COLO829 (cell line): ENCODE measurements around the gene HOXC6.

ENCODE experiments used
- DNase-seq: peaks from one replicate; pipeline ENCODE4 v3.0.0; 2012; ENCODE audit warnings: low spot score

The HOXC6 gene

DNA sequence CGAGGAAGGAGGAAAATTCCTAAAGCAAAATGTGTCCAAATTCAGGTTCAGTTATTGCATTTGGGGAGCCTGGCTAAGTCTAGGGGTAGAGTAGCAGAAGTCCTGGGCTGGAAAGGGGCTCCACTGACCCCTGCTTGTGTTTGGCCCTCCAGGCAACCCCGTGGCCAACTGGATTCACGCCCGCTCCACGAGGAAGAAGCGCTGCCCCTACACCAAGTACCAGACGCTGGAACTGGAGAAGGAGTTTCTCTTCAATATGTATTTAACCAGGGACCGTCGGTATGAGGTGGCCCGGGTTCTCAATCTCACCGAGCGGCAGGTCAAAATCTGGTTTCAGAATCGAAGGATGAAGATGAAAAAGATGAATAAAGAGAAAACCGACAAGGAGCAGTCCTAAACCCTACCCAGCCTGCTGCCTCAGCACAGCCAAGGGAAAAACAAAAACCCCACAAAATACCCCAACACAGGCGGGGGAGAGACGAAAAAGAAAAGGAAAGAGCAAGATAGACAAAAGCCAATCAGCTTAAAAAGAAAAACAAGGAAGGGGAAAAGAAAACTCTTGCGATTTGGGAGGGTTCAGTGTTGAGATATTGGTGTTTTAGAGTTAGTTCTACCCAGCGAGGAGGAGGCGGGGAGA lies 25.8 kb upstream of the HOXC6 start:
- no peak for DNase-seq

DNA sequence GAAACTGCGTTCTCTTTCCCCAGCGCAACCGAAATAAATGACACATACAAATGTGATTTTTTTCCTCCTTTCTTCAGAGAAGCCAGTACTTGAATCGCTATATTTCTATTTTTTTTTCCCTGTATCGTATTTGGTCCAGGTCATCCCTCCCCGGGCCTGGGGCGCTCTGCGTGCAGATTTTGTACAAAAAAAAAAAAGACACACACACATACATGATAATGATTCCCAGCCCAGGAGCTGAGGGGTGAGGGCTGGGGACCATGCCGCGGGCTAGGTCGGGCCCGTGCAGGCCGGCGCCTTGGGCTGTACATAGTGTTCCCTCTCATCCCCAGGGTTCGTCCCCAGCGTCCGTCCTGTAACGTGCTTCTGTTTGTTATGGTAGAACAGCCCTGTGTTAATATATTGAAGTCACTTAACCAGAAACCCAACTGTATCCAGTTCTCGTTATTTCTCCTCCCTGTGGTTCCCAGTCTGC lies 25.3 kb upstream of the HOXC6 start:
- no peak for DNase-seq

DNA sequence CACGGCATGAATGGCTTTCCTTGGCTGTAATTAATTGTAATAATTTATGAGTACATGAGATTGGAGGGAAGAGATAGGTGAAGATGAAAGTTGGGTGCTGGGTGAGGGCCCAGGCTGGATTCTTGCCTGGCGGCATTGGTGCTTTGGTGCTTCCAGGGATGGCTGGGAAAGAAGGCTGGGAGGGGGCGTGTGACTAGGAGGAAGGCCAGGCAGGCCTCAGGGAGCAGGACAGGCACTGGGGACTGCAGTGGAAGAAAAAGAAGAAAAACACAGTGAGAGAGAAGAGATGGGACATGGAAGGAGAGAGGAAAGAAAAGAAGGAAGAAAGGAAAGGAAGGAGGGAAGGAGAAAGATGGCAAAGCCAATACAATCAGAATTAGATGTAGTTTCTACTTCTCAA lies 24.6 kb upstream of the HOXC6 start:
- no peak for DNase-seq

DNA sequence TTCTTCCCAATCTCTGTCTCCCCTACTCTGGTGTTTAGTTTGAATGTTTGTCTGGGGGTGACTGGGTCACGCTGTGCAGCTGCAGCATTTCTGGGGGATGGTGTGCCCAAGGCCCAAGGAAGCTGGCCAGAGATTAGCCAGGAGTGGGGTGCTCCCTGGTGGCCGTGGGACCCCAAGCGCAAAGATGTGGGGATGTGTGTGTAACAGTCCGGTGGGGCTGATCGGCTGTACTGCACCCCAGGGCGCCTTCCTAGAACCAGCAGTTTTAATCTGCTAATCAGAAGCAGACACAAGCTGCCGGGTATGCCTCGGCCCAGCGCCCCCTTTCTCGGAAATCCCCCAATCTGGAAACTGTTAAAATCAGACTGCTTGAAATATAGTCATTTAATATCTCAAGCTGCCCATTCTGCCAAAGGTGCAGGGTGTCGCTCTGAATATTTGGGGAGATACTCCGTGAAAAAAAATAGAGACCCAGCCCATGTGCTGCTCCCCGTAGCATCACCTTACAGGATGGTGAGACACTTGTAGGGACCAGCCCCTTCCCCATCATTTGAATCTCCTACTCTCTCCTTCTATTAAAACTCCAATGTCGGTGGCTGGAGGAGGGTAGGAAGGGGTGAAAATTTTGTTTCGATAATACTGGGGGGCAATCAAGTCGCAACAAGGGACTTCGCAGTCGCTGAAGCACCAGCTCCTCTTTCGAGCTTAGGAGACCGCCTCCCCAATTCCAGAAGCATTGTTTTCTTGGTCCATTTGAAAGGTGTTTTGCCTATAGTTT lies 24.0 kb upstream of the HOXC6 start:
- DNase-seq, result no peak

DNA sequence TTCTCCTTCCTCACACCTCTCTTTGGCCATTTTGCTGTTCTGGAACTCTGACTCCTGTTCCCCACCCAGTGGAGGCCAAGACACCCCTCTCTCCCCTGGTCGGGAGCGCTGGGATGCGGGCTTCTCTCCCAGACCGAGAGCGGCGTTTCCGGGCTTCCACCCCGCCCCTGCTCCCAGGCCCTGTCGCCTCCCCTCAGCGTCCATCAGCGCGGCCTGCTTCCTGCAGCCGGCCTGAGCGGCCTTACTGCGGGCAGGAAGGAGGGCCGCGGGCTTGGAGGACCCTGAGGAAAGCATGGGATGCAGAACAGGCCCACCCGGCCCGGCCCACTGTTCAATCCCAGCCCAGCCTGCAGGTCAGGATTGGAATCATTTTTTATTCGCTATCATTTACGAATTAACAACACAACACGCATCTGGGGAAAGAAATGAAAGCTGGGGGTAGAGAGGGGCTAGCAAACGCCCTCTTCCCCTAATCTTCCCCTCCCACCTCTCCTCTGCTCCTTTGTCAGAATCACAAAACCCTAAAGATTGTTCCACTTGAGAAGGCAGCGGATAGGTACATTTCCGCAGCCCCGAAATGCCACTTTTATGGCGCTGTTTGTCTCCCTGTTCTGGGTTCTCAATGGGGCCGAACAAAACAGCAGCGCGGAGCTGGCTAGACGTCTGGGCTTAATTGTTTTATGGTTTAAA lies 23.3 kb upstream of the HOXC6 start:
- DNase-seq, result no peak

DNA sequence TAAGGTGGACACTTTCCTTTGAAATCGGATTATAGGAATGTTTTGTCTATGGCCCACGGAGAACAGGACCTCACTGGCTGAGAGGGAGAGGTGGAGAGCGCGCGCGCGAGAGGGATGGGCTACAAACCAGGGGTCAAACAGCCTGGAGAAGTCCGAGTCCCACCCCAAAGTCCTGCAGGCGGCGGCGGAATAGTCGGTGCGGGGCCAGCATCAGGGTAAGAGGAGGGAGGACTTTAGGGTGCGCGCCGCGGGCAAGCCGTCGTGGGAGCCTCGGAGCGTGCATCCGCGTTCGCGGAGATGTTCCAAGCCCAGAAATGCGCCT lies 22.7 kb upstream of the HOXC6 start:
- no peak for DNase-seq

DNA sequence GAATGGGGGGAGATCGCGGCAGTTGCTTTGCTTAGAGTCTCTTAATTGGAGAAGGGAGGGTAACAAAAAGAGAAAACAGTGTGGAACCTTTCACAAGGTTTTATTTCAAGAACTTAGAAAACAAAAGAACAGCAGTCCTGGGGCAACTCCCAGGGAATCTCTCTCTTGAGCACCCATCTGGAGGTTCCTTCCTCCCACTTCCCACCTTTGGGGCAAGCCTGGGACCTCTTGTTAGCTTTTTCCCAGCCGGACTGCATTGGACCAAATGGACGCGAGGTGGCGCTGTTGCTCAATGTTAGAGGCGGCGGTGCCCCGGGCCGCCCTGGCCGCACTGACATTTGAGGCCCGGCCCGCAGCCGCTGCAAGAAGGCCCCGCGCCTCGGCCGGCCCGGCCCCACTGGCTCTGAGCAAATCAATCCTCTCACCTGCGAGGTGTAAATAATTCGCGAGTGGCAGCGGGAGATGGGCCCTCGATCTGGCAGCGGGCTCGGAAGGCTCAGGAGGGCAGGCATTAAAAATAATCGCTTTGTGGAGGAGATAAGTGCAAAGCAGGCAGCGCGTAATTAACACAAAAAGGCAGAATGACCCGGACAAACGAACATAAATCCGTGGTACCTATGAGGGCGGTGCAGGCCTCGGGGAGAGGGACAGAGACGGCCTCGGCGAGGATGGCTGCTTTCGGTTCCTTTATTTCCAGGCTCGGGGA lies 22.2 kb upstream of the HOXC6 start:
- DNase-seq, result peak; percentile 67

DNA sequence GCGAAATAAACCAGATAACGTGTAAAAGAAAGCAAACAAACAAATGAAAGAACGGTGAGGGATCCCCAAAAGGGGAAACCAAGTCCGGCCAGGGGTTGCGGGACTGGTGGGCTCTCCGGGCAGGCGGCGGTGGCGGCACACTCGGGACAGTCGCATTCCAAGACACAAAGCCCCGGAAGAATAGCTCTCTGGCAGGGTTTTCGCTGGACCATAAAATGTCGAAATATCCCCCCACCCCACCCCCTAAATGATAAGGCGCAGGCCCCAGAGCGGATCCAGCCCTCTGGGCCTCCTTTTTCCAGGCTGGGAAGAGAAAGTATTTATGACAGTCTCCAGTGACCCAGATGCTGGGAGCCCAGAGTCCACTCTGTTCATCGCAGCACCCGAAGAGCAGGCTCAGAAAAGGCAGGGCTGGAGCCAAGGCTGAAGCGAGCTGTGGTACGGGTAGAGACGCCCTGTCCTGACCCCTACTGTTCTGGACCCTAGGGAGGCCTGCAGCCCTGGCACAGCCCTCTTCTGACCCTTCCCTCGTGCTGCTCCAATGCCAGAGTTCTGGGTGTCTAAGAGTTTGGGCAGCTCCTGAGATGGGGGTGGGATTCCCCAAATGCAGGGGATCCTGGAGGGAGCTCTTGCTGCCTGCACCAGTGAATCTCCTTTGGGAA lies 21.6 kb upstream of the HOXC6 start:
- DNase-seq, result no peak

DNA sequence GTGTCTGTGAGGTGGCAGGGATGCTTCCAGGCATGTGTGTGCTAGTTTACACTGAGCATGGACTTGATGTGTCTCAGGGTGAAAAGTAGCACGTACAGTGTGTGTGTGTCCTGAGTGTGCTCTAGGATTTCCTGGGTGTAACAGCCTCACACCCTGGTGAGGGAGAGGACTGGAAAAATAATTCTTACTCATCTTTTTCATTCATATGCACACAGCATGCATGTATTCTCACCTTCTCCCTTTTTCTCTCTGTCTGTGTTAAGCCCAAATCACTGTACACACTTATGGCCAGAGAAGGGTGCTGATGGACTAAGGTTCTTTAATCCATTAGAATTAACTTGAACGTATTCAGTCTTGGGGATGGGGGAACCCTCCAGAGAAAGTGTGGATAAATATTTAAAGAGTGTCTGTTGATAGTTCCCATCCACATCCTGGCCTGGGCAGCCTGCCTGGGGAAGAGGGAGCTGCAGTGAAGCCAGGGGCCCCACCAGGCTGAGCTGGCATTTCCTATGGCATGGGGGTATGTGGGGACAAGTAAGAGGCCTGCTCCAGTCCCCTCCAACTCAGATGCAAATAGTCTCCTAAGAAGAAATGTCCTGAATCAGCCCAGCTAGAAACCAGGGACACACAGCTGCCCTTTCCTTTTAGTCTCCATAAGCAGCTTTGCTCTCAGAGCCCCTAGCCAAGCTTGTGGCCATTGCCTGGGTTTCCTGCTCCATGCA lies 20.5 kb upstream of the HOXC6 start:
- DNase-seq, result no peak

DNA sequence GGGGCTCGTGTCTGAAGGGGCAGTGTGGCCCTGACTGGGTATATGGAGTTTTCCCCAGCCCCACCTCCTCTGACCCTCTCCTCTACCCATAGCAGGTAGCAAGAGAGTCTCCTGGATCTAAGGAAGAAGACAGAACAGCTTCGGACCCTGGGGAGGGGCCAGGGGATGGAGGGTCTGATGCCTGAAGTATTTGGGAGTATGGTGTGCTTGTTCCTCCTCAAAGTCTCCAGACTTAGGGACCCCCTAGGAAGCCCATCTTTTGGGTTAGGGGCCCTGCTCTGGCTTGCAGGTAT lies 20.0 kb upstream of the HOXC6 start:
- DNase-seq, result no peak

DNA sequence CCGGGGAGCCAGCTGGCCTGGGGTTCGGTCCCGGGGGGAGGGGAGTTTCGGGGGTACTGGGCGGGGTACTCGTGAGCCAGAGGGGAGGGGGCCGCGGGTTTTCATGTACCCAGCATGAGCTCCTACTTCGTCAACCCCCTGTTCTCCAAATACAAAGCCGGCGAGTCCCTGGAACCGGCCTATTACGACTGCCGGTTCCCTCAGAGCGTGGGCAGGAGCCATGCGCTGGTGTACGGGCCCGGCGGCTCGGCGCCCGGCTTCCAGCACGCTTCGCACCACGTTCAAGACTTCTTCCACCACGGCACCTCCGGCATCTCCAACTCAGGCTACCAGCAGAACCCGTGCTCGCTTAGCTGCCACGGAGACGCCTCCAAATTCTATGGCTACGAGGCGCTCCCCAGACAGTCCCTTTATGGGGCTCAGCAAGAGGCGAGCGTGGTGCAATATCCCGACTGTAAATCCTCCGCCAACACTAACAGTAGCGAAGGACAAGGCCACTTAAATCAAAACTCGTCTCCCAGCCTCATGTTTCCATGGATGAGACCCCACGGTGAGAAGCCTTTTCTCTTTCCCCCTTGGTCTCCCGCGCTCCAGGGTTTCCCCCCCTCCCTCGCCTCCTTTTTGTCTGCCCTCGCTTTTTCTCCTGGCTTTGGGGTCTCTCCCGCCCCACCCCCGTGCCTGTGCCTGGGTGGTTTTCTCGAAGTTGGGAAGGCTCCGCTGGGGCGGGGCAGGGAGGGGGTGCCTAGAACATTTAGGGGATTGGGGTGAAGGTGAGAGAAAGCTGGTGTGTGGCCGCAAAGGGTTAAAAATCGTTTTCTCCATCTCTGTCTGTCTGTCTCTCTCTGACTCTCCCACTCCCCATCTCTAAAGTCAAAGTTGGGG lies 18.8 kb upstream of the HOXC6 start:
- no peak for DNase-seq

DNA sequence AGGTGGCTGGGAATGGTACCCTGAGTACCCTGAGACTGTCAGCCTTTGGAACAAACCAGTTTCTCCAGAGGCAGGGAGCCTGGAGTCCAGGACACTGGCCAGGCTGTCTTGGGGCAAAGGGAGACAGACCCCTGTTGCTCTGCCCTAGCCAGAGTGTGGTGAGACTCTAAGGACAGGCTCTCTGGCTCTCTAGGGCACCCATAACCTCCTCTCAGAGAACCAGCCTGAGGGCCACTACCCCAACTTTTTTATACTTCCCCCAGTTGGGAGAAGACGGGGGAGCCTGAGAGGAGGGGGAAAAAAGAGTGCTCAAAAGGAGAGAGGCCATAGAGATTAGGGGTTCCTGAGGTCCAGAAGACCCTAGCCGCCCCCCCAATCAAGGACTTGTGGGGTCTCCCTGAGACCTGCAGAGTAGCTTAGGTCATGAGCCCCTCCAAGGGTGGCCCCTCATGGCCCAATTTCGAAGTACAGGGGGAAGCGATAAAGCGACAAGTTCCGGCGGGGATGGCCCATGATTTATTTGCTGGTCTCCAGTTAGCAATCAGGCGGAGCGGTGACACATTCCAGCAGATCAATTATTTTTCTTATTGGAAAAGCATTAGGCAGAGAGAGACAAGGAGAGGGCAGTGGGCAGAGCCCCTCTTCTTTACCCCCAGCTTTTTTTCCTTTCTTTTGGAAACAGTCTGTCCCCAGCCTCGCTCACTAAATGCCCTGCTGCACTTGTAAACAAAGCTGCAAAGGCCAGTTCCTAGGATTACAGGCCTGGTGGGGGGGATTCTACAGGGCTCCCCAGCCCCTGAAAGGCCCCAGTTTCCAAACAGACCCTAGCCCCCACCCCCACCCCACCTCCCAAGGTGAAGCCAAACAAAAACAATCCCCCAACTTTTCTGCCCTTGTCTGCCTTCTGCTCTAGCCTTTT lies 17.9 kb upstream of the HOXC6 start:
- DNase-seq, result no peak

DNA sequence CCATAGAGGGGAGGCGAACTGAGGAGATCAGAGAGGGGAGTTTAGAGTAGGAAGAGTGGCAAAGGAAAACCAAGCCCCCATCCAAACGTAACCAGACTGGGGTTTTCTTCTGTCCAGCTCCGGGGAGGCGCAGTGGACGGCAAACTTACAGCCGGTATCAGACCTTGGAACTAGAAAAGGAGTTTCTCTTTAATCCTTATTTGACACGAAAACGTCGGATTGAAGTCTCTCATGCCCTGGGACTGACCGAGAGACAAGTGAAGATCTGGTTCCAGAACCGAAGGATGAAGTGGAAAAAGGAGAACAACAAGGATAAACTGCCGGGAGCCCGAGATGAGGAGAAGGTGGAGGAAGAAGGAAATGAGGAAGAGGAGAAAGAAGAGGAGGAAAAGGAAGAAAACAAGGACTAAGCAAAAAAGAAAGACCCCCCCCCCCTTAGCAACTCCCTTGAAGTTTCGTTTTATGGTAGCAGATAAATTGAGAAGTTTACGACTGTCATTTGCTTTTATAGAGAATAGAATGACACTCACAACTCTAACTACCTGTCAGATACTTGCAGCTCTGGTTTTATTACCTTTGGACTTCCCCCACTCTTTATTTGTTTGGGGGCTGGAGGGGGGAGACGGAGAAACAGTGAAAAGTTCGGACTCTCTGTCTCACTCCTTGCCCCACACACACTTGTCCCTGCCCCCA lies 17.1 kb upstream of the HOXC6 start:
- DNase-seq, result no peak

DNA sequence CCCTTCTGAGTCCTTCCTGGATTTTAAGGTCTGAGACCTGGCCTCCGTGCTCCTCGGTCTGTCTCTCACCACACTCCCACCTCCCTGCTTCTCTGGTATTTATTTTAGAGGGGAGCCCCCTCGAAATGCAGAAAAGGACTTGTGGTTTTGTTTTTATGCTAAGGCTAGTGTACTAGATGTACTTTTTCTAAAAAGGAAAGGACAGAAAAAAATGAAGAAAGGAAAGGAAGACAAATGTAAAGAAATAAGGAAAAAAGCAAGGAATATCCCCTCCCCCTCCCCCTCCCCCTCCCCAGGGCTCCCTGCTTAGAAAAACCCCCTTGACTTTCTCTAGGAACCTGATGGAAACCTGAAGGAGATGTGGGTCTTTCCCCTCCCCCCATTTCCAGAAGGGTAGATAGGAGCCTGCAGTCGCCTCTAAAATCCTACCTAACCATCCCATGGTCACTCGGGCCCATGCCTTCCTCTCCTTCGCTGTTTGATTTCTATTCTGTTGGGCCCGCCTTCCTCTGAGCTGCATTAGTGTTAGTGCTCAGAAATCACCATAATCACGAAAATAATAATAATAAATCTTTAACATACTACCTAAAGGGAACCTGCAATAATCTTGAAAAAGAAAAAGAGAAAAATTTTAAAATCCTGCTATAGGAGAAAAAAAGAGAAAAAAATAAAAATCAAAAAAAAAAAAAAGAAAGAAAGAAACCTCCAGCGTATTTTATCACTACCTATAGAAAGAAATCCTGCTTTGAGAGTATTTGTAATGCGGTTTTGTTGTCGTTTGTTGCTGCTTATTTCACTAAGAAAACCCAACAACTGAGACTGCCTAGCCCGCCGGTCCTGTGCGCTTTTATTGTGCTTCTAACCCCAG lies 16.3 kb upstream of the HOXC6 start:
- no peak for DNase-seq

DNA sequence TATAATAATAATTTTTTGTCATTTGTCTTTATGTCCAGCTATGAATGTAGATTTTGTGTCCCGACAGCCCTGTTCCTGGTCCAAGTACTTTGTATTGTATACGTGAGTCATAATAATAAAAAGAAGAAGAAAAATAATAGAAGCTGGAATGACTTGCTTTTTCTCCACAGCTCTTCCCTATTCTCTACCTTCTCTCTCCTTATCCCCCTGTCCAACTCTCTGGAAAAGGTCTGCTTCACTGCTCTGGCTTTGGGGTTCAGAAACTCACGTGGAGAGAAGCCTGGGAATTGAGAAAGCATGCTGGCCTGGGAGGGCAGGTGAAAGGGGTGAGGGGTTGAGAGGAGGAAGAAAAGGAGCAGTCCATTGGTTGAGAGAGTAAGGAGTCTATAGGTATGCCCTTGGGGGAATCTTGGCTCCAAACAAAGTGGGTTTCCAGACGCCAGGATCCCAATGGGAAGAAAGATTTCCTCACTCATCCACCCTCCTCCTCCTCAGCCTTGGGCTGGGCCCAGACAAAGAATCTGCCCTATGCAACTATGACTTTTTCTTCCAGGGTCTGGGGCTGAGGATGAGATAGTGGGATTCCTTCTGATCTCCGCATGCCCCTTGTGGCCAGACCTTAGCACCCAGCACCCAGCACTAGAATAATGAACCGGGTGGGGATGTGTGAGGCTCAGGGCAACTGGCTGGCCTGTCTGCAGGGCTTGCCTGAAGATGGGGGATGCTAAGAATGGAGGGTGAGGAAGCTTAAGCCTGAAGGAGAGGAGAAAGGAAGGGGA lies 15.4 kb upstream of the HOXC6 start:
- no peak for DNase-seq

DNA sequence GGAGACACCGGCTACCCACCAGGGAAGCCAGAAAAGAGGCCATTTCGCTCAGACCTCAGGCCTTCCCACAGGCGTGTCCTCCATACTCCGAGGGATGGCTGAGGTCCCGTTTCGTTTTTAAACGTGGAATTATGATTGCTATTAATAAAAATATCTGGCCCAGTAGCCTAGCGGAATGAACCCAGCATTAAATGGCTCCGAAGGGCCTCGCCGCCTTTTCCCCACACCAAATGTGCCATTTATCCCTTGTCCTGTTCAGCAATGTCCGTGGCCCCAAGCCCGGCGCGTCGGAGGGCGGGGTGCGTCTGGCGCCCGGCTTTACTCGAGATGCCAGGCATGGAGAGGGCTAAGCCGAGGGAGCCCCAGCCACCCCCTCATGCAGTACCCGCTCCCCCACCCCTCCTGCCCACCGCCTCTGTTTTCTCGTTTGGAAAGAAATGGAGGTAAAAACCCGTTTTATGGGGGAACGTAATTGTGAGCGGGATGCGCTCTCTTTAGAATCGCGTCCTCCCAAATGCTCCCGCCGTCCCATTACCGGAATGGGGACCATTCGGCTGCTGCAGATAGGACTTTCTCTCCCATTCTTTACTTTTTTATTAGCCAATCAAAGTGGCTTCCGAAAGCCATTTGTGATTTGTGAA lies 13.7 kb upstream of the HOXC6 start:
- no peak for DNase-seq
